A549 (cell line): Measurements from ENCODE around the gene DCLRE1B.

ENCODE experiments used
- FOXS1 ChIP-seq: fragments of 250-450 bp; sonication (Bioruptor Pico); IDR thresholded peaks from 2 replicates; pipeline ENCODE4 v1.5.0; 2020; ENCODE audit warnings: mild to moderate bottlenecking, moderate library complexity
- POLR2A ChIP-seq: IDR thresholded peaks from 2 replicates; pipeline ENCODE4 v1.6.1; 2012; ENCODE audit warnings: mild to moderate bottlenecking, low read length
- RARB ChIP-seq: fragments of 250-450 bp; sonication (Bioruptor Pico); IDR thresholded peaks from 2 replicates; pipeline ENCODE4 v1.8.0; 2021; ENCODE audit warnings: mild to moderate bottlenecking, moderate library complexity
- TF ChIP-seq, protein P1 (sequence below): fragments of >200 bp; sonication (Bioruptor Twin); formaldehyde crosslinking; IDR thresholded peaks from 3 replicates; pipeline ENCODE4 v1.5.1; 2016
- TF ChIP-seq, protein P2 (sequence below): fragments of 250-450 bp; sonication (Bioruptor Pico); IDR thresholded peaks from 2 replicates; pipeline ENCODE4 v1.5.0; 2021; ENCODE audit warnings: mild to moderate bottlenecking, moderate library complexity, borderline replicate concordance
- TF ChIP-seq, protein P3 (sequence below): fragments of 200-600 bp; sonication (generic); IDR thresholded peaks from 2 replicates; pipeline ENCODE4 v1.6.1; 2016; ENCODE audit warnings: antibody characterized with exemption, mild to moderate bottlenecking, moderate library complexity
- TF ChIP-seq, protein P4 (sequence below): fragments of >200 bp; sonication (Bioruptor Twin); formaldehyde crosslinking; IDR thresholded peaks from 3 replicates; pipeline ENCODE4 v1.6.1; 2016
- TF ChIP-seq, protein P5 (sequence below): IDR thresholded peaks from 2 replicates; pipeline ENCODE4 v1.6.1; 2012

DNA sequence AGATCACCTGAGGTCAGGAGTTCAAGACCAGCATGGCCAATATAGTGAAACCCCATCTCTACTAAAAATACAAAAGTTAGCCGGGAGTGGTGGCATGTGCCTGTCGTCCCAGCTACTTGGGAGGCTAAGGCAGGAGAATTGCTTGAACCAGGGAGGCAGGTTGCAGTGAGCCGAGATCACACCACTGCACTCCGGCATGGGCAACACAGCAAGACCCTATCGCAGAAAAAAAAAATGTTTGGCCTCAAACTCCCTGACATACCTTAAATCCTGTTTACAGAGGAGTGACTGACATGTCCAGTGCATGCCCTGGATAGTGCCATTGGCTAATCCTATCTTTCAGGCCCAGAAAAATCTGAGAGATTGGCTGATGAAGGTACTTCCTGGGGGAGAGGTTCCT lies 11.8 kb downstream of the DCLRE1B start:
- TF ChIP-seq FOXS1 (no peak), RARB (CRISPR knock-in tag) (no peak), POLR2A (no peak)
- TF ChIP-seq, protein P1, sequence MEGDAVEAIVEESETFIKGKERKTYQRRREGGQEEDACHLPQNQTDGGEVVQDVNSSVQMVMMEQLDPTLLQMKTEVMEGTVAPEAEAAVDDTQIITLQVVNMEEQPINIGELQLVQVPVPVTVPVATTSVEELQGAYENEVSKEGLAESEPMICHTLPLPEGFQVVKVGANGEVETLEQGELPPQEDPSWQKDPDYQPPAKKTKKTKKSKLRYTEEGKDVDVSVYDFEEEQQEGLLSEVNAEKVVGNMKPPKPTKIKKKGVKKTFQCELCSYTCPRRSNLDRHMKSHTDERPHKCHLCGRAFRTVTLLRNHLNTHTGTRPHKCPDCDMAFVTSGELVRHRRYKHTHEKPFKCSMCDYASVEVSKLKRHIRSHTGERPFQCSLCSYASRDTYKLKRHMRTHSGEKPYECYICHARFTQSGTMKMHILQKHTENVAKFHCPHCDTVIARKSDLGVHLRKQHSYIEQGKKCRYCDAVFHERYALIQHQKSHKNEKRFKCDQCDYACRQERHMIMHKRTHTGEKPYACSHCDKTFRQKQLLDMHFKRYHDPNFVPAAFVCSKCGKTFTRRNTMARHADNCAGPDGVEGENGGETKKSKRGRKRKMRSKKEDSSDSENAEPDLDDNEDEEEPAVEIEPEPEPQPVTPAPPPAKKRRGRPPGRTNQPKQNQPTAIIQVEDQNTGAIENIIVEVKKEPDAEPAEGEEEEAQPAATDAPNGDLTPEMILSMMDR: no peak
- TF ChIP-seq, protein P2, sequence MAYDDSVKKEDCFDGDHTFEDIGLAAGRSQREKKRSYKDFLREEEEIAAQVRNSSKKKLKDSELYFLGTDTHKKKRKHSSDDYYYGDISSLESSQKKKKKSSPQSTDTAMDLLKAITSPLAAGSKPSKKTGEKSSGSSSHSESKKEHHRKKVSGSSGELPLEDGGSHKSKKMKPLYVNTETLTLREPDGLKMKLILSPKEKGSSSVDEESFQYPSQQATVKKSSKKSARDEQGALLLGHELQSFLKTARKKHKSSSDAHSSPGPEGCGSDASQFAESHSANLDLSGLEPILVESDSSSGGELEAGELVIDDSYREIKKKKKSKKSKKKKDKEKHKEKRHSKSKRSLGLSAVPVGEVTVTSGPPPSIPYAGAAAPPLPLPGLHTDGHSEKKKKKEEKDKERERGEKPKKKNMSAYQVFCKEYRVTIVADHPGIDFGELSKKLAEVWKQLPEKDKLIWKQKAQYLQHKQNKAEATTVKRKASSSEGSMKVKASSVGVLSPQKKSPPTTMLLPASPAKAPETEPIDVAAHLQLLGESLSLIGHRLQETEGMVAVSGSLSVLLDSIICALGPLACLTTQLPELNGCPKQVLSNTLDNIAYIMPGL (CRISPR knock-in tag): no peak
- TF ChIP-seq, protein P3, sequence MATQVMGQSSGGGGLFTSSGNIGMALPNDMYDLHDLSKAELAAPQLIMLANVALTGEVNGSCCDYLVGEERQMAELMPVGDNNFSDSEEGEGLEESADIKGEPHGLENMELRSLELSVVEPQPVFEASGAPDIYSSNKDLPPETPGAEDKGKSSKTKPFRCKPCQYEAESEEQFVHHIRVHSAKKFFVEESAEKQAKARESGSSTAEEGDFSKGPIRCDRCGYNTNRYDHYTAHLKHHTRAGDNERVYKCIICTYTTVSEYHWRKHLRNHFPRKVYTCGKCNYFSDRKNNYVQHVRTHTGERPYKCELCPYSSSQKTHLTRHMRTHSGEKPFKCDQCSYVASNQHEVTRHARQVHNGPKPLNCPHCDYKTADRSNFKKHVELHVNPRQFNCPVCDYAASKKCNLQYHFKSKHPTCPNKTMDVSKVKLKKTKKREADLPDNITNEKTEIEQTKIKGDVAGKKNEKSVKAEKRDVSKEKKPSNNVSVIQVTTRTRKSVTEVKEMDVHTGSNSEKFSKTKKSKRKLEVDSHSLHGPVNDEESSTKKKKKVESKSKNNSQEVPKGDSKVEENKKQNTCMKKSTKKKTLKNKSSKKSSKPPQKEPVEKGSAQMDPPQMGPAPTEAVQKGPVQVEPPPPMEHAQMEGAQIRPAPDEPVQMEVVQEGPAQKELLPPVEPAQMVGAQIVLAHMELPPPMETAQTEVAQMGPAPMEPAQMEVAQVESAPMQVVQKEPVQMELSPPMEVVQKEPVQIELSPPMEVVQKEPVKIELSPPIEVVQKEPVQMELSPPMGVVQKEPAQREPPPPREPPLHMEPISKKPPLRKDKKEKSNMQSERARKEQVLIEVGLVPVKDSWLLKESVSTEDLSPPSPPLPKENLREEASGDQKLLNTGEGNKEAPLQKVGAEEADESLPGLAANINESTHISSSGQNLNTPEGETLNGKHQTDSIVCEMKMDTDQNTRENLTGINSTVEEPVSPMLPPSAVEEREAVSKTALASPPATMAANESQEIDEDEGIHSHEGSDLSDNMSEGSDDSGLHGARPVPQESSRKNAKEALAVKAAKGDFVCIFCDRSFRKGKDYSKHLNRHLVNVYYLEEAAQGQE: no peak
- TF ChIP-seq, protein P4, sequence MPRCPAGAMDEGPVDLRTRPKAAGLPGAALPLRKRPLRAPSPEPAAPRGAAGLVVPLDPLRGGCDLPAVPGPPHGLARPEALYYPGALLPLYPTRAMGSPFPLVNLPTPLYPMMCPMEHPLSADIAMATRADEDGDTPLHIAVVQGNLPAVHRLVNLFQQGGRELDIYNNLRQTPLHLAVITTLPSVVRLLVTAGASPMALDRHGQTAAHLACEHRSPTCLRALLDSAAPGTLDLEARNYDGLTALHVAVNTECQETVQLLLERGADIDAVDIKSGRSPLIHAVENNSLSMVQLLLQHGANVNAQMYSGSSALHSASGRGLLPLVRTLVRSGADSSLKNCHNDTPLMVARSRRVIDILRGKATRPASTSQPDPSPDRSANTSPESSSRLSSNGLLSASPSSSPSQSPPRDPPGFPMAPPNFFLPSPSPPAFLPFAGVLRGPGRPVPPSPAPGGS: no peak
- TF ChIP-seq, protein P5, sequence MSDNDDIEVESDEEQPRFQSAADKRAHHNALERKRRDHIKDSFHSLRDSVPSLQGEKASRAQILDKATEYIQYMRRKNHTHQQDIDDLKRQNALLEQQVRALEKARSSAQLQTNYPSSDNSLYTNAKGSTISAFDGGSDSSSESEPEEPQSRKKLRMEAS: no peak
